Adrenal gland (tissue), 12 donors: ENCODE data around the gene HCFC2. TPM values are rescaled to one million over a fixed set of nuclear protein-coding genes. Genes with fewer than 3 reads are reported as not detected.
"Not testable (repeated sequence)": the region's sequence is repeated elsewhere in the genome, so short reads cannot be mapped to it uniquely, and the experiment has no call there.

Source experiments
- DNase-seq, 7 donors: peaks; one replicate each; pipeline ENCODE4 v3.0.0-alpha.2; 2019 to 2020
- H3K27ac ChIP-seq, 5 donors: fragments of 200-600 bp; sonication (generic) in 4 of 5; 1 replicate in 3 of 5; 2 replicates in 2 of 5; pipeline versions ENCODE4 v1.5.1 to v1.8.0; 2016 to 2020; ENCODE audit warnings: mild to moderate bottlenecking in 1 of 5
- H3K27me3 ChIP-seq: fragments of 200-600 bp; 2 replicates; pipeline ENCODE4 v1.8.0; 2021
- H3K36me3 ChIP-seq, 2 donors: fragments of 200-600 bp; replicated peaks in 1 of 2; 1 replicate in 1 of 2; 2 replicates in 1 of 2; pipeline versions ENCODE4 v1.5.1 to v1.8.0; 2018 to 2022
- H3K4me1 ChIP-seq, 2 donors: fragments of 200-600 bp; replicated peaks in 1 of 2; 1 replicate in 1 of 2; 2 replicates in 1 of 2; pipeline versions ENCODE4 v1.5.1 to v1.8.0; 2018 to 2021
- H3K4me3 ChIP-seq, 4 donors: fragments of 200-600 bp; sonication (generic) in 3 of 4; one replicate each; pipeline ENCODE4 v1.5.1; 2016 to 2018
- H3K9me3 ChIP-seq, 3 donors: fragments of 200-600 bp; sonication (generic) in 1 of 3; replicated peaks in 1 of 3; 1 replicate in 2 of 3; 2 replicates in 1 of 3; pipeline versions ENCODE4 v1.5.1 to v1.8.0; 2016 to 2021
- CTCF ChIP-seq, 6 experiments: fragments of 450-650 bp in 4 of 6; fragments of 200-600 bp in 2 of 6; sonication (generic) in 1 of 6; IDR thresholded peaks; 1 replicate in 5 of 6; 2 replicates in 1 of 6; pipeline versions ENCODE4 v1.5.1 to v1.8.0; 2016 to 2021; ENCODE audit warnings: antibody characterized with exemption in 6 of 6, mild to moderate bottlenecking in 2 of 6, moderate library complexity in 1 of 6
- POLR2A ChIP-seq, 2 donors: fragments of 450-650 bp; IDR thresholded peaks; one replicate each; pipeline ENCODE4 v1.6.1; 2017; ENCODE audit warnings: antibody characterized with exemption in 2 of 2, mild to moderate bottlenecking in 2 of 2, moderate library complexity in 1 of 2
- WGBS, 4 donors: extraction: QIAGEN DNeasy Blood & Tissue Kit in 2 of 4; methylation state at CpG; one replicate each; pipeline versions ENCODE4 v1.1.5 to v1.1.7; 2013 to 2017; 5-methylcytosine and 5-hydroxymethylcytosine counted together
- intact Hi-C, 2 donors: fragments of 100-400 bp; cut with DNase I; formaldehyde crosslinking; loops; one replicate each; pipeline versions ENCODE4 v1.14.1 to v1.15.0; 2022 to 2023
- polyA plus RNA-seq, 3 donors: library from polyadenylated mRNA; stranded (reverse); fragments of 200-250 nt in 2 of 3; fragments of 350-450 nt in 1 of 3; fragmentation: Illumina TruSeq in 1 of 3; extraction: RNeasy Lipid Tissue Mini Kit (QIAGEN cat#74804) in 1 of 3; gene quantifications; one replicate each; pipeline ENCODE4 v1.2.3, GENCODE V29; 2013 to 2014
- total RNA-seq, 9 donors: library from RNA; depleted of rRNA in 4 of 9; stranded (reverse); fragments of >200 nt in 4 of 9; fragments of 120-200 nt in 1 of 9; fragmentation: NEBNext Ultra II Directional in 1 of 9; extraction: Animal tissue kit (Norgen Biotek cat#: 25700) in 1 of 9; gene quantifications; one replicate each; pipeline versions ENCODE4 v1.1.0 to v1.2.4, GENCODE V29; 2013 to 2023
- donor health status: healthy with polysubstance abuse.
- donor health status: Bipolar disorder and iron deficiency.
- donor health status: DM: yes; HTN: yes; CAD: no.
- donor health status: DM: no; HTN: no; CAD: no.
- donor health status: DM: no; HTN: no; CAD: no.
- donor health status: DM: yes; HTN: yes; CAD: no.

HCFC2 gene
- total and polyA plus RNA-seq, 12 donors: 8.5 to 35.4 (median 20.5) TPM

GRCh38 chr12:104114834-104115586 lies 50.7 kb downstream of the HCFC2 start:
- peaks cover 0 to 29% of the 10 kb centered on the region in 2 donors for H3K36me3 ChIP-seq
- H3K4me3 ChIP-seq: peak overlapping the region in 1 of 4 donors; percentile 12
- H3K27me3 ChIP-seq, H3K9me3 ChIP-seq, H3K4me1 ChIP-seq, intact Hi-C loops: not testable (repeated sequence)
- 48 to 60% (median 56%) methylated on average over 14 of the region's 14 CpGs for WGBS, 4 donors
- TF ChIP-seq POLR2A (IDR thresholded peaks at IDR 0.05): peak in 1 of 2 donors; percentile 12
- peak overlapping the region in 2 of 5 donors; percentile 37 to 54 for H3K27ac ChIP-seq
- DNase-seq: peak in 6 of 7 donors; percentile 36 to 53 (median 44)

GRCh38 chr12:104115587-104115975 lies 51.2 kb downstream of the HCFC2 start:
- no peak for TF ChIP-seq POLR2A (IDR thresholded peaks at IDR 0.05)
- TF ChIP-seq CTCF (IDR thresholded peaks at IDR 0.05): no peak
- H3K36me3 ChIP-seq: peaks cover 0 to 35% of the 10 kb centered on the region in 2 donors
- intact Hi-C loops: no loop called here
- H3K9me3 ChIP-seq: no peaks in the 10 kb centered on the region
- H3K4me3 ChIP-seq: peak overlapping the region in 1 of 4 donors; percentile 12
- no peaks in the 10 kb centered on the region for H3K27me3 ChIP-seq
- H3K4me1 ChIP-seq: peaks cover 7 to 11% of the 10 kb centered on the region in 2 donors
- DNase-seq: peak in 1 of 7 donors; percentile 45
- peak overlapping the region in 2 of 5 donors; percentile 37 to 54 for H3K27ac ChIP-seq

- Histone ChIP-seq H3K4me1 (peaks cover 20 to 30% of the 10 kb centered on the region in 2 donors), H3K27me3 (no peaks in the 10 kb centered on the region), H3K4me3 (no peak overlapping the region), H3K9me3 (no peaks in the 10 kb centered on the region), H3K36me3 (peaks cover 0 to 80% of the 10 kb centered on the region in 2 donors), H3K27ac (peak overlapping the region in 1 of 5 donors; percentile 23)
- no peak for DNase-seq
- TF ChIP-seq POLR2A (IDR thresholded peaks at IDR 0.05) (peak in 1 of 2 donors; percentile 32), CTCF (IDR thresholded peaks at IDR 0.05) (no peak)
- intact Hi-C loops: no loop called here
These were observed 56.7 kb downstream of the HCFC2 start for GRCh38 chr12:104121001-104121400.

GRCh38 chr12:104122298-104122697 lies 58.0 kb downstream of the HCFC2 start:
- H3K27ac ChIP-seq: no peak overlapping the region
- H3K9me3 ChIP-seq: no peaks in the 10 kb centered on the region
- intact Hi-C loops: no loop called here
- DNase-seq: no peak
- TF ChIP-seq CTCF (IDR thresholded peaks at IDR 0.05) (no peak), POLR2A (IDR thresholded peaks at IDR 0.05) (no peak)
- 93 to 97% (median 96%) methylated on average over 6 to 9 of the region's 9 CpGs for WGBS, 4 donors
- peaks cover 0 to 90% of the 10 kb centered on the region in 2 donors for H3K36me3 ChIP-seq
- H3K4me3 ChIP-seq: no peak overlapping the region
- no peaks in the 10 kb centered on the region for H3K27me3 ChIP-seq
- H3K4me1 ChIP-seq: peaks cover 19 to 27% of the 10 kb centered on the region in 2 donors

- H3K27me3 ChIP-seq: no peaks in the 10 kb centered on the region
- peaks cover 0 to 75% of the 10 kb centered on the region in 2 donors for H3K36me3 ChIP-seq
- H3K9me3 ChIP-seq: no peaks in the 10 kb centered on the region
- no peak for TF ChIP-seq CTCF (IDR thresholded peaks at IDR 0.05)
- TF ChIP-seq POLR2A (IDR thresholded peaks at IDR 0.05): no peak
- H3K27ac ChIP-seq: no peak overlapping the region
- intact Hi-C loops: no loop called here
- 94 to 96% (median 95%) methylated on average over 3 of the region's 3 CpGs for WGBS, 4 donors
- H3K4me3 ChIP-seq: no peak overlapping the region
- DNase-seq: no peak
- peaks cover 8 to 31% of the 10 kb centered on the region in 2 donors for H3K4me1 ChIP-seq
These were observed 62.2 kb downstream of the HCFC2 start for GRCh38 chr12:104126548-104126947.
